Measurements from ENCODE around the gene PLEKHM2. TPM values are rescaled to one million over a fixed set of nuclear protein-coding genes. Genes with fewer than 3 reads are reported as not detected.

Gene PLEKHM2
- total RNA-seq, 1 experiment from 2014 or later = 45.9 TPM

DNA sequence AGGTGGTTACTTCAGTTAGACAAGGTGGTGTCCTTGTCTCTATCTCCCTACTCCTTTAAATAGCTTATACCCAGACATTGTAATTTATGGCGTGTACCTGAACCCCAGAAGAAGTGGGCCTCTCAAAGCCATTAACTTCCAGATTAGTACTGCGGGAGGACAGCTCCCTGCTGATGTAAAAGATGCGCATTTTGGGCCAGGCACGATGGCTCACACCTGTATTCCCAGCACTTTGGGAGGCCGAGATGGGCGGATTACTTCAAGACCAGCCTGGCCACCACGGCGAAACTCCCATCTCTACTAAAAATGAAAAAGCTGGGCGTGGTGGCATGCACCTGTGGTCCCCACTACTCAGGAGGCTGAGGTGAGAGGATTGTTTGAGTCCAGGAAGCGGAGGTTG lies 15.0 kb upstream of the PLEKHM2 start:
- Histone ChIP-seq H4K91ac (ENCODE audit: insufficient read length, low read depth, low read length) (no peak overlapping the region), H3K18ac (ENCODE audit: insufficient read length, low read depth, low read length) (no peak overlapping the region), H3K27ac (ENCODE audit: insufficient read length, low read depth, low read length) (no peak overlapping the region), H3K4ac (ENCODE audit: low read depth, low read length) (no peak overlapping the region), H2AK5ac (ENCODE audit: insufficient read length, low read length) (no peak overlapping the region), H2BK120ac (ENCODE audit: low read depth, low read length, poor library complexity, severe bottlenecking) (no peak overlapping the region), H2BK15ac (ENCODE audit: low read depth, low read length) (no peak overlapping the region), H4K5ac (ENCODE audit: insufficient read length, low read depth, low read length) (no peak overlapping the region), H3K4me1 (ENCODE audit: insufficient read depth, low read length) (no peaks in the 10 kb centered on the region; the same call in 1 of the 2 replicates), H3K79me2 (ENCODE audit: insufficient read depth, low read length) (no peaks in the 10 kb centered on the region), H3T11ph (ENCODE audit: low read length) (no peak overlapping the region), H2BK12ac (ENCODE audit: insufficient read length, low read depth, low read length) (no peak overlapping the region), H4K20me1 (ENCODE audit: control insufficient read depth, insufficient read depth, insufficient read length) (no peaks in the 10 kb centered on the region), H3K4me2 (ENCODE audit: insufficient read depth, insufficient read length, low read length) (no peak overlapping the region), H2AFZ (ENCODE audit: low read length) (no peak overlapping the region), H3K23me2 (ENCODE audit: insufficient read length, low read depth, low read length, poor library complexity, severe bottlenecking) (no peaks in the 10 kb centered on the region), H2BK5ac (ENCODE audit: insufficient read length, low read length) (no peak overlapping the region), H3K27me3 (ENCODE audit: insufficient read depth, low read length) (no peaks in the 10 kb centered on the region), H3K56ac (ENCODE audit: insufficient read length, low read depth, low read length) (no peak overlapping the region), H3K9ac (ENCODE audit: extremely low read depth, insufficient read length, low read length) (no peak overlapping the region), H3K9me3 (ENCODE audit: control insufficient read depth, low read depth, low read length) (no peaks in the 10 kb centered on the region), H3K14ac (ENCODE audit: insufficient read depth, low read length) (no peak overlapping the region), H4K8ac (replicated peaks; ENCODE audit: insufficient read length, low read depth, low read length) (no peak overlapping the region), H3K23ac (ENCODE audit: insufficient read length, low read depth, low read length) (no peak overlapping the region), H2BK20ac (ENCODE audit: low read depth, low read length, poor library complexity, severe bottlenecking) (no peak overlapping the region), H3K79me1 (ENCODE audit: insufficient read depth, low read depth, low read length, poor library complexity, severe bottlenecking) (no peaks in the 10 kb centered on the region)
- Mint-ChIP-seq H3K27ac (peak overlapping the region in 1 of 3 experiments; percentile 62; a peak in 1 of 7 replicates), H3K9me3 (no peaks in the 10 kb centered on the region), H3K4me1 (peaks cover 16 to 25% of the 10 kb centered on the region in 2 experiments), H3K36me3 (ENCODE audit: insufficient read depth in 1 of 3, low read depth in 3 of 3) (peaks cover 0 to 2% (median 0%) of the 10 kb centered on the region in 3 experiments; a peak in 2 of 7 replicates), H3K27me3 (ENCODE audit: low read depth) (no peaks in the 10 kb centered on the region), H3K4me3 (no peak overlapping the region)
- DNase-seq = peak; percentile 50
- no peak for TF ChIP-seq CTCF (conservative IDR thresholded peaks at IDR 0.05)
- WGBS (ENCODE audit: extremely low coverage, insufficient read length, low lambda C conversion rate) = no CpG with 5 or more reads among the region's 10 CpGs
